Fibroblast of skin of back (primary cell): ENCODE data around the gene CDC42EP5. TPM values are rescaled to one million over a fixed set of nuclear protein-coding genes. Genes with fewer than 3 reads are reported as not detected.
"Not testable (repeated sequence)": the region's sequence is repeated elsewhere in the genome, so short reads cannot be mapped to it uniquely, and the experiment has no call there.

Experiments used
- DNase-seq: peaks from one replicate; pipeline ENCODE4 v3.0.0-alpha.2; 2013
- polyA plus RNA-seq, 2 experiments: library from polyadenylated mRNA; unstranded; fragments of 120-200 nt; gene quantifications; one replicate each; pipeline ENCODE4 v1.2.1, GENCODE V29; 2013; ENCODE audit not compliant: insufficient read length in 2 of 2

The CDC42EP5 gene
- 46.7 TPM for polyA plus RNA-seq (2013, experiment 1 of 2; ENCODE audit: insufficient read length)
- 54.4 TPM for polyA plus RNA-seq (2013, experiment 2 of 2; ENCODE audit: insufficient read length)

GRCh38 chr19:54473071-54473891 lies at the start of gene CDC42EP5:
Gene CDC42EP5, minus strand, starts transcription at chr19:54473296. Its CDS starts 7,749 bp downstream, at chr19:54465547.
- peak; percentile 90 for DNase-seq

GRCh38 chr19:54521860-54522513 lies 48.9 kb upstream of the CDC42EP5 start:
- DNase-seq, result no peak

GRCh38 chr19:54521022-54521859 lies 48.1 kb upstream of the CDC42EP5 start:
- no peak for DNase-seq

GRCh38 chr19:54518844-54519243 lies 45.7 kb upstream of the CDC42EP5 start:
- DNase-seq, result no peak

GRCh38 chr19:54517483-54517882 lies 44.4 kb upstream of the CDC42EP5 start:
- DNase-seq, result peak; percentile 36

GRCh38 chr19:54515156-54515555 lies 42.1 kb upstream of the CDC42EP5 start:
- DNase-seq, result no peak

GRCh38 chr19:54509200-54509940 lies 36.3 kb upstream of the CDC42EP5 start:
- not testable (repeated sequence) for DNase-seq

GRCh38 chr19:54508487-54508886 lies 35.4 kb upstream of the CDC42EP5 start:
- DNase-seq, result not testable (repeated sequence)

GRCh38 chr19:54507824-54508223 lies 34.7 kb upstream of the CDC42EP5 start:
- DNase-seq, result no peak

GRCh38 chr19:54507038-54507717 lies 34.1 kb upstream of the CDC42EP5 start:
- not testable (repeated sequence) for DNase-seq

- no peak for DNase-seq
Observed at GRCh38 chr19:54506079-54506478, 33.0 kb upstream of the CDC42EP5 start.

GRCh38 chr19:54505542-54505941 lies 32.4 kb upstream of the CDC42EP5 start:
- not testable (repeated sequence) for DNase-seq

GRCh38 chr19:54502518-54503048 lies 29.5 kb upstream of the CDC42EP5 start, which contains the start of gene LAIR2:
Gene LAIR2, plus strand, starts transcription at chr19:54502831. Its CDS starts 88 bp downstream, at chr19:54502919.
- DNase-seq, result no peak

- DNase-seq, result not testable (repeated sequence)
Observed at GRCh38 chr19:54498451-54498772, 25.3 kb upstream of the CDC42EP5 start.

GRCh38 chr19:54497747-54498450 lies 24.8 kb upstream of the CDC42EP5 start:
- not testable (repeated sequence) for DNase-seq

- DNase-seq, result not testable (repeated sequence)
Observed at GRCh38 chr19:54495284-54495683, 22.2 kb upstream of the CDC42EP5 start.

GRCh38 chr19:54493967-54494585 lies 21.0 kb upstream of the CDC42EP5 start:
- no peak for DNase-seq

- DNase-seq, result not testable (repeated sequence)
Observed at GRCh38 chr19:54493056-54493455, 20.0 kb upstream of the CDC42EP5 start.

- no peak for DNase-seq
Observed at GRCh38 chr19:54492568-54492967, 19.5 kb upstream of the CDC42EP5 start.

GRCh38 chr19:54489766-54490165 lies 16.7 kb upstream of the CDC42EP5 start:
- DNase-seq, result no peak
